Prostate gland (tissue), 2 donors: ENCODE measurements around the gene LIMCH1. TPM values are rescaled to one million over a fixed set of nuclear protein-coding genes. Genes with fewer than 3 reads are reported as not detected.
"Not testable (repeated sequence)": the region's sequence is repeated elsewhere in the genome, so short reads cannot be mapped to it uniquely, and the experiment has no call there.

ENCODE experiments used
- DNase-seq: peaks from one replicate; pipeline ENCODE4 v3.0.0-alpha.2; 2019; ENCODE audit warnings: low spot score
- H3K27ac ChIP-seq, 2 donors: fragments of 200-600 bp; sonication (generic); 2 replicates each; pipeline ENCODE4 v1.5.1; 2017 to 2019
- H3K27me3 ChIP-seq: fragments of 200-600 bp; sonication (generic); replicated peaks from 2 replicates; pipeline ENCODE4 v1.5.1; 2019; ENCODE audit not compliant: insufficient read depth
- H3K36me3 ChIP-seq, 2 donors: fragments of 200-600 bp; sonication (generic); 1 replicate in 1 of 2; 2 replicates in 1 of 2; pipeline versions ENCODE4 v1.5.1 to v1.8.1; 2017 to 2019
- H3K4me1 ChIP-seq: fragments of 200-600 bp; sonication (generic); replicated peaks from 2 replicates; pipeline ENCODE4 v1.5.1; 2019
- H3K4me3 ChIP-seq, 2 donors: fragments of 200-600 bp; sonication (generic); 2 replicates each; pipeline ENCODE4 v1.5.1; 2017 to 2019
- H3K9me3 ChIP-seq: fragments of 200-600 bp; sonication (generic); 2 replicates; pipeline ENCODE4 v1.5.1; 2017
- POLR2A ChIP-seq: fragments of 450-650 bp; IDR thresholded peaks from one replicate; pipeline ENCODE4 v1.6.1; 2016; ENCODE audit warnings: antibody characterized with exemption, mild to moderate bottlenecking
- POLR2AphosphoS5 ChIP-seq: sonication (generic); formaldehyde crosslinking; IDR thresholded peaks from one replicate; pipeline ENCODE4 v1.6.1; 2017; ENCODE audit warnings: antibody characterized with exemption
- WGBS: methylation state at CpG from one replicate; pipeline ENCODE4 v1.1.5; 2018; 5-methylcytosine and 5-hydroxymethylcytosine counted together
- intact Hi-C: fragments of 100-400 bp; cut with DNase I; formaldehyde crosslinking; loops from one replicate; pipeline ENCODE4 v1.14.2; 2022
- total RNA-seq, 2 donors: library from RNA; depleted of rRNA; stranded (reverse); fragments of >200 nt; gene quantifications; one replicate each; pipeline ENCODE4 v1.1.0, GENCODE V29; 2016
- TF ChIP-seq, protein P1 (sequence below), 4 experiments: fragments of 200-600 bp in 2 of 4; fragments of 450-650 bp in 2 of 4; sonication (generic) in 2 of 4; IDR thresholded peaks; 1 replicate in 3 of 4; 2 replicates in 1 of 4; pipeline ENCODE4 v1.5.1; 2016 to 2019; ENCODE audit warnings: antibody characterized with exemption in 4 of 4, mild to moderate bottlenecking in 2 of 4, moderate library complexity in 2 of 4

The LIMCH1 gene
- total RNA-seq, 2 donors from 2014 or later: 62.8 to 102 TPM

DNA sequence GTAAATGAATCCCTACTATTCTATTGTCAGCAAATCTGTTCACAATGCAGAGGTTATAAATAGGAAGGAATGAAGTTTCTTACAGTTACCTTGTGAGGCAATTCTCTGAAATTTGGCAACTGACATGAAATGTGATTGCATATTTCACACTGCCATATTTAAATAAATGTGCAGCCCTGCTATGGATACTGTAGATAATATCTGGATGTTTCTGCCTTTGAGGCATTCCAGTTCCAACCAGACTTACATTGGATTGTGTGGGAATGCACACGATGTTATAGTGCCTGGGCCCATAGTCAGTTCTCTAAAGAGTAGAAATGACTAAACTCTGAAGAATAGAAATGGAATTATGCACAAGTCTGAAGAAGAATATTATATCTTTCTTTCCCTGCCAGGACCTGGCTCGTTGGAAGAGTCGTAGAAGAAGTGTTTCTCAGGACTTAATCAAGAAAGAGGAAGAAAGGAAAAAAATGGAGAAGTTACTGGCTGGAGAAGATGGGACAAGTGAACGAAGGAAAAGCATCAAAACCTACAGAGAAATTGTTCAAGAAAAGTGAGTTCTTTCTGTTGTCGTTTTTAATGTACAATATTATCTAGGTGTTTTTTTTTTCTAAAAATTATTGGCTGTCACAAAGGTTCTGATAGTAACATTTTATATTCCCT, 107.9 kb downstream of the LIMCH1 start:
- WGBS: 89% methylated on average over 5 of the region's 5 CpGs
- TF ChIP-seq POLR2AphosphoS5 (no peak), POLR2A (no peak)
- TF ChIP-seq, protein P1, sequence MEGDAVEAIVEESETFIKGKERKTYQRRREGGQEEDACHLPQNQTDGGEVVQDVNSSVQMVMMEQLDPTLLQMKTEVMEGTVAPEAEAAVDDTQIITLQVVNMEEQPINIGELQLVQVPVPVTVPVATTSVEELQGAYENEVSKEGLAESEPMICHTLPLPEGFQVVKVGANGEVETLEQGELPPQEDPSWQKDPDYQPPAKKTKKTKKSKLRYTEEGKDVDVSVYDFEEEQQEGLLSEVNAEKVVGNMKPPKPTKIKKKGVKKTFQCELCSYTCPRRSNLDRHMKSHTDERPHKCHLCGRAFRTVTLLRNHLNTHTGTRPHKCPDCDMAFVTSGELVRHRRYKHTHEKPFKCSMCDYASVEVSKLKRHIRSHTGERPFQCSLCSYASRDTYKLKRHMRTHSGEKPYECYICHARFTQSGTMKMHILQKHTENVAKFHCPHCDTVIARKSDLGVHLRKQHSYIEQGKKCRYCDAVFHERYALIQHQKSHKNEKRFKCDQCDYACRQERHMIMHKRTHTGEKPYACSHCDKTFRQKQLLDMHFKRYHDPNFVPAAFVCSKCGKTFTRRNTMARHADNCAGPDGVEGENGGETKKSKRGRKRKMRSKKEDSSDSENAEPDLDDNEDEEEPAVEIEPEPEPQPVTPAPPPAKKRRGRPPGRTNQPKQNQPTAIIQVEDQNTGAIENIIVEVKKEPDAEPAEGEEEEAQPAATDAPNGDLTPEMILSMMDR (IDR thresholded peaks at IDR 0.05): no peak
- H3K9me3 ChIP-seq: no peaks in the 10 kb centered on the region
- no peak overlapping the region for H3K4me3 ChIP-seq
- H3K27me3 ChIP-seq: no peaks in the 10 kb centered on the region
- DNase-seq: no peak
- peaks cover 0 to 4% of the 10 kb centered on the region in 2 donors for H3K36me3 ChIP-seq
- H3K27ac ChIP-seq: no peak overlapping the region
- no peaks in the 10 kb centered on the region for H3K4me1 ChIP-seq
- intact Hi-C loops: loop anchor here (2.0 kb wide), 1 partner anchor 283 kb away; no protein-coding TSS in a partner anchor

DNA sequence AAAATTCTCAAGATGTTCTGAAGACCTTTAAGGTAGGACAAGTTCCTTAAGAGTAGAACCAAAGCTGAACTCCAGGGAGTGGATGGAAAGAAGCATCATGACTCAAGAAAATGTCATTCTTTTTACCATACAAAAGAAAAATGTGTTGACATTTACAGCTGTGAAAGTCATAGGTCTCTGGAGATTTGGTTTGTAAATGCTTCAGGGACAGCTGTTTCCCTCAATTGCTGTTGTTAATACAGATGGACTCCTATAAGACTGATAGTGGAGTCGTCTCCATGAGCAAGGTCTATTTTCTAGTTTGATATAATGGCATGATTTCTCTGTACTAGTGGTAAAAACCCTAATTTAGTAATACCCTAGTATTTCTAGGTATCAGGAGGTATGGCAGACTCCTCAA, 108.9 kb downstream of the LIMCH1 start:
- H3K27ac ChIP-seq: no peak overlapping the region
- intact Hi-C loops: no loop called here
- H3K36me3 ChIP-seq: peaks cover 0 to 4% of the 10 kb centered on the region in 2 donors
- no peaks in the 10 kb centered on the region for H3K9me3 ChIP-seq
- H3K4me1 ChIP-seq: no peaks in the 10 kb centered on the region
- H3K27me3 ChIP-seq: no peaks in the 10 kb centered on the region
- TF ChIP-seq POLR2A: no peak
- TF ChIP-seq, protein P1 (IDR thresholded peaks at IDR 0.05): no peak
- no peak for TF ChIP-seq POLR2AphosphoS5
- WGBS: 74% methylated on average over 1 of the region's 1 CpG
- DNase-seq: no peak
- no peak overlapping the region for H3K4me3 ChIP-seq

DNA sequence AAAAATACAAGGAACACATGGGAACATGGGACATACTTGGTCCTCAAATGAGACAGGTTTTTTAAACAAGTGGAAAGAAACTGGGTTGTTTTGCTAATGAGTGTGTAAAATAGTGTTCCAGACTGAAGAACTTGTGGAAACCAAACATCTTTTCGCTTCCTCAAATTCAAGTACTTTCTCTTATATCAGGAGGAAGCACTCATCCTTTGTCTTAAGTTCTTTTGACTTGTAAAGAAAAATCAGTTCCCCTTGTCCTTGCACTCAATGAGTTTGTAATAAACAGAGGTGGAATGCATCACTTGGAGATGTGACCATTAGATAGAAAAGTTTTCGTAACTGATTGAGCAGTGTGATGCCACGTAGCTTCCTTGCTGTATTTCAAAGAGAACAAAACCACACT, 109.4 kb downstream of the LIMCH1 start:
- no peaks in the 10 kb centered on the region for H3K9me3 ChIP-seq
- intact Hi-C loops: no loop called here
- H3K4me3 ChIP-seq: no peak overlapping the region
- H3K36me3 ChIP-seq: peaks cover 0 to 4% of the 10 kb centered on the region in 2 donors
- DNase-seq: no peak
- H3K27me3 ChIP-seq: no peaks in the 10 kb centered on the region
- TF ChIP-seq, protein P1 (IDR thresholded peaks at IDR 0.05): no peak
- H3K27ac ChIP-seq: no peak overlapping the region
- WGBS: 79% methylated on average over 3 of the region's 3 CpGs
- H3K4me1 ChIP-seq: no peaks in the 10 kb centered on the region

DNA sequence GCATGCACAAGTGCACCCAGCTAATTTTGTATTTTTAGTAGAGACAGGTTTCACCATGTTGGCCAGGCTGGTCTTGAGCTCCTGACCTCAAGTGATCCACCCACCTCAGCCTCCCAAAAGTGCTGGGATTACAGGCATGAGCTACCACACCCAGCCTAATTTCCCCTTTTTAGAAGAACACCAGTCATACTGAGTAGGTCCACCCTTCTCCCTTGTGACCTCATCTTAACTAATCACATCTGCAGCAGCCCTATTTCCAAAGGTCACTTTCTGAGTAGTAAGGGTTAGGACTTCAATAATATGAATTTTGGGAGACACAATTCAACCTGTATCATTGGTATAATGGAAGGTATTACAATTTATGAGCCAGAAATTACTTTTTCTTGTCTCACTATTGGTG, 113.2 kb downstream of the LIMCH1 start:
- H3K4me1 ChIP-seq, DNase-seq, H3K27ac ChIP-seq, H3K4me3 ChIP-seq, H3K27me3 ChIP-seq, intact Hi-C loops, H3K36me3 ChIP-seq, H3K9me3 ChIP-seq: not testable (repeated sequence)

DNA sequence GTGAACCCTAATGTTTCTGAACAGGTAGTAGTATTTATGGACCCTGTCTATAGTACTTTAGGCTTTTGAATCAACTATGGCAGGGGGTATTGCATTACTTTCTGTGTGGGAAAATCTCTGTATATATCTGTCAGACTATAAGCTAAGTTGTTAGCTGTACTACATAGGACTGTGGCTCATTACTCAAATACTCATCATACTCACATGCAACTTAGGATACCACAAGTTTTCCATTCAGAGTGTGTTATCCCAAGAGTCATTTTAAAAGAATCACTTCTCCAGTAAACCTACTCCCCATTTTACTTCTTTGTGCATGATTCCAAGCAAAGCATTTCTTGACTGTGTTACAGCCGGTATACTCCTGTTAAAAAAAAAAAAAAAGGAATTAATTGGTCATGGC, 115.0 kb downstream of the LIMCH1 start:
- Histone ChIP-seq H3K9me3 (no peaks in the 10 kb centered on the region), H3K36me3 (no peaks in the 10 kb centered on the region), H3K27me3 (no peaks in the 10 kb centered on the region), H3K4me3 (no peak overlapping the region), H3K27ac (no peak overlapping the region), H3K4me1 (no peaks in the 10 kb centered on the region)
- no peak for TF ChIP-seq POLR2A
- no peak for TF ChIP-seq POLR2AphosphoS5
- TF ChIP-seq, protein P1 (IDR thresholded peaks at IDR 0.05): no peak
- intact Hi-C loops: no loop called here
- DNase-seq: no peak
- WGBS: 94% methylated on average over 1 of the region's 1 CpG
